NCI-H226 (cell line): Measurements from ENCODE around the gene BCOR.

ENCODE experiments used
- DNase-seq: peaks from one replicate; pipeline ENCODE4 v3.0.0-alpha.2; 2015

BCOR gene

DNA sequence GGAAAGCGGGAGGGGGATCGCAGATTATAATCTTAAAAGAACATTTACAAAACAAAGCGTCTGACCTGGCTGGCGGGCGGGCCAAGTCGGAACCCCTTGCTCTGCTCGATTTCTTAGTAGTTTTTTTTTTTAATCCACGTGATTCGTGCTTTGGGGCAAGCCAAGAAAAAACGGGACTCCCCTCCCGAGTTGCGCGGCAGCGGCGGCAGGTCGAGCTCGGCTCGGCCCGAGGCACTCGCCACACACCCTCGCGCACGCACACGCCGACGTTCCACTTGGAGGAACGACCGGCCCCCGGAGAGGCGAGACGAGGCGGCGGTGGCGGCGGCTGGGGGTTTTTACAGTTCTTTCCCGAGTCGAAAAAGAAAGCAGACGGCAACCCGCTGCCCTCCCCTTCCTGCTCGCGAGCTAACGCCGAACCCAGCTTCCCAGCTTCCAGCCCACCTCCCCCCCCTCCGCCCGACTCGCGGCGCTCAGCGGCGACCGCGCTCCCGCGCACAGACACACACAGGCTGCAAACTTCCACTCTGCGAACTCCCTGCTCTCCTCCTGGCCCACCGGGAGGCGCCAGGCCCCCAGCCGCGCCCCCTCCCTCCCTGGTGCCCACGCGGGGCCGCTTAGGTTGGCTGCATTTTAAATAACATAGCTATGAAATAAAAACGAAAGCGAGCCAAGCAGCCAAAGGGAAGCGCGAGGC lies 1.2 kb downstream of the BCOR start:
- DNase-seq: no peak

DNA sequence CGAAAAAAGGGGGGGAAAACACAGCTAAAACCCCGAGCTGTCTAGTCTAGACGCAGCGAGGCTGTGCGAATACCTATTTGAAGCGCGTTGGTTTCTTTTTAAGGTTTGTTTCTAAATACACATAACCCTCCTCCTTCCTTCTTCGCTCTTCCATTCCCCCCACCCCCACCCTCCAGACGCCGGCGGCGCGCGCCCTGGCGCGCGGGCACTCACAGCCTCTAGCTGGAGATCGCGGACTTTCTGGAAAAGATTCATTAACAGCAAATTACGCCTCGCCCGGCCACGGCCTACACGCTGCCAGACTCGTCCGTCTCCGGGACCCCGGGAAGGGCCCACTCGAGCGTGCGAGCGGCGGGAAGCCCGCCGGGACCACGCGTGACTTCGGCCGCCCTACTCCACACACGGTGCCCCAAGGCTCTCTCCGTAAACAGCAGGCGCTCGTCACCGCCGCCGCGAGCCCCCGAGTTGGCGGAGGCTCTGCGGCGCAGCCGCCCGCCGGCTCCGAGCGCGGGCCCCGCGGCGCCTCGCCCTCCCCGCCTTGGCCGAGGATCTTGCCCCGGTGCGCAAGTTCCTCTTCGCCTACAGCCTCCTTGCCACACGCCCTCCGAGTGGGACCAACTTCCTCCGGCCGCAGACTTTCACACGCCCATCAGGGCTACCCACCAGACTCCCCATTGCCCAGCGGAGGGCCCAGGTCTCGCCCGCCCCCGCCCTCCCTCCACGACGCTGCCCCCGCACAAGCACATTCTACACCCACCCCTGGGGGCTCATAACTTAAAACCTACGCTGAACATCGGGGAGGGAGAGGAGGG lies 2.0 kb downstream of the BCOR start:
- DNase-seq: peak; percentile 9

DNA sequence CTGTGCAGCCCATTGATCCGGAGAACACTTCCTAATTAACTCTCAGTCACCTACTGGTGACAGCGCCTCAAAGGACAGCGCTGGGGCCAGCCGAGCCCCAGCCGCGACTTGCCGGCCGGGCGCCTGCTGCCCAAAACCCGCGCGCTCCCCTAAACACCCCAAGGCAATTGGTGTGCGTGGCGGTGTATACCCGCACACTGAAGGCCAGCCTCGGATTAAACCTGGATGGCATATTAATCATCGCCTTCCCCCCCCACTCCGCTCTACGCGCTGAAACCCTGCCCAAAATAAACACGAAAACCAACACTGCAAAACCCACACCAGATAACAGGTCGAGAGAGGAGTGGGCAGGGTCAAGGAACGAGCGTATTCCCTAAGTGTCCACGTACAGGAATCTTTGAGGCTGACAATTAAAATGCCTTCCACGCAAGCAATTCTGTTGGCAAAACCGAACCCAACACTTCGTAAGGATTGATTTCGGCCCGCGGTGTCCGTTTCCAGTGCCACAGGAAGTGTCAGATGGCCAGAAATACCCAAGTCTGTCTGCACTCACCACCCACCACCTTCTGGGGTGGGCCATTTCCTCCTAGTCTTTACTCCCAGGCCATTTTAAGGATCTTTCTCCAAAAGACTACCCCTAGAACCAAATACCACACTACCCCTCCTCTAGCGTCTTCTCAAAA lies 2.7 kb downstream of the BCOR start:
- DNase-seq: no peak

DNA sequence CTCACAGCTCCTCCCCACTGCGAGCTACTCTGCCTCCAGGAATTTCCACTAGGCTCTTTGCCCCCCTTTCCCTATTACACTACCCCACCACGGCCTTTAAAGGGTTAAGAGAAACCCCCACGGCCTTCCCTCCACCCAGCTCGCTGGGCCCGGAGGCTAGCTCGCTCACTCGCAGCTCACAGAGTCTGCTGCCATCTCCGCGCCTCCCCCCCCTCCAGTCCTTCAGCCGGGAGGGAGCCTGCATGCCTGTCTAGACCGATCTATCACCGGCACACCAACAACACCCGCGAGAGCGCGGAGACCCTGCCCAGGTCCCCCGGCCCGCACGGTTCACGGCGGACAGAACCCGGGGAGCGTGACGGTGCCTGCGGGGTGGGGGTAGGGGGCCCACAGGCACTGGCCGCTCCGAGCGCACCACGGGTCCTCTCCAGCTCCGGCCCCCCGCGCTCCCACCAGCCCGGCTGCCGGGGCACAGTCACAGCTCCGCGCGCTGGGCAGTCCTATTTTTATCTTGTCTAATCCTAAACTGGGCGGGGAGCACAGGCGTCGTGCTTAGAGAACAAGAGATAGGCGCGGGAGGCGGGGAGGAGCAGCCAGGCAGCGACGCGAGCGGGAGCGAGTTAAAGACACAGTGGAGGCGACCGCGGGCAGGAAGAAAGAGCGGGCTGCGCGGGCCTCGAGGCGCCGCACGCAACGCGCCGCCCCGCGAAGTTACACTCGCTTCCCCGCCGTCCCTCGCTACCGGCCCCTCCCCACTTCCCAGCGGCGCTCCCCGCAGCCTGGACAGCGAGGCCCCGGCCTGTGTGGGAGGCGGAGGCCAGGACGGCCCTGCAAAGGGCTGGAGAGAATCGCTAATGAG lies 3.5 kb downstream of the BCOR start:
- peak; percentile 33 for DNase-seq

DNA sequence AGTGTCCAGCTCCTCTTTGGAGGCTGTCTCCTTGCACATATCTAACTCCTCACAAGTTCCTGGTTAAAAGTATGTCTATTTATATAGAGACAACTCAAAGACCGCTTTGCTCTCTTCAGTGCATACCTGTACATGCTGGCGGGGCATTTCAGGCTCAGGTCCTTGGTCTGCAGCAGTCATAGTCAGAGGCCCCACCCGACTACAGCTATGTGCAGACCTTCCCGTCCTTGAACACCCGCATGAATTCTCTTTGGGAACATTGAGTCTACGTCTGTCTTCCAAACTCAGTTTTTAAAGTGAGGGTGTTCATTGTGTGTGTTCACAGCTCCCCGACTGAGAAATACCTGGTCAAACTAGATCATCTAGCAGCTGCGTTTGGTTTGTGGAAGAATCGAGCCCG lies 4.2 kb downstream of the BCOR start:
- DNase-seq: no peak

DNA sequence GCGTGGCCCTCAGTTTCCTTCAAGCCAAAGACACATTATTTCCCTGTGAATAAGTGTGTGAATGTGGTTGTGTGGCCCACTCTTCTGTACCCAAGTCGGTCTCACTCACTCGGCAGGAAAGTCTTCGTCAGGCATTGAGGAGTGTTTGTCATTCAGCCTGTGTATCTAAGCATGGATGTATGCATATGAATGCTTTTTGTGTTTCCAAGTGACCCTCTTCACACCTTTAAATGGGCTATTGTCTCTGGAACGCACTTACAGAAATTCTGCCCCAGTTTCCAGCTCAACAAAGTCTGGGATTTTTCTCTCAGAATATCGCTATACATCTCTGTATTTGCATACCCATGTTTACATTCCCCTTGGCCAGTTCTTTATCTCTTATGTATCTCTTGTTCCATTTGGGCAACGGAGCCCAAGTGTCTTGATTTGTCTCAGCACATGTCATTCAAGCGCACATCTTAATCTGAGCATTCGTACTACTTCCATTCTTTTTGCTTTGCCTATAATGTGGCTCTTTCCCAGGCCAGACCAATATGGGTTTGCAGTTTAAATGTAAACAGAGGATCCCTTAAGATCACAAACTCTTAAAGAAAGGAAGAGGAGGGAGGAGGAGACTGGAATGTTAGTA lies 4.8 kb downstream of the BCOR start:
- no peak for DNase-seq

DNA sequence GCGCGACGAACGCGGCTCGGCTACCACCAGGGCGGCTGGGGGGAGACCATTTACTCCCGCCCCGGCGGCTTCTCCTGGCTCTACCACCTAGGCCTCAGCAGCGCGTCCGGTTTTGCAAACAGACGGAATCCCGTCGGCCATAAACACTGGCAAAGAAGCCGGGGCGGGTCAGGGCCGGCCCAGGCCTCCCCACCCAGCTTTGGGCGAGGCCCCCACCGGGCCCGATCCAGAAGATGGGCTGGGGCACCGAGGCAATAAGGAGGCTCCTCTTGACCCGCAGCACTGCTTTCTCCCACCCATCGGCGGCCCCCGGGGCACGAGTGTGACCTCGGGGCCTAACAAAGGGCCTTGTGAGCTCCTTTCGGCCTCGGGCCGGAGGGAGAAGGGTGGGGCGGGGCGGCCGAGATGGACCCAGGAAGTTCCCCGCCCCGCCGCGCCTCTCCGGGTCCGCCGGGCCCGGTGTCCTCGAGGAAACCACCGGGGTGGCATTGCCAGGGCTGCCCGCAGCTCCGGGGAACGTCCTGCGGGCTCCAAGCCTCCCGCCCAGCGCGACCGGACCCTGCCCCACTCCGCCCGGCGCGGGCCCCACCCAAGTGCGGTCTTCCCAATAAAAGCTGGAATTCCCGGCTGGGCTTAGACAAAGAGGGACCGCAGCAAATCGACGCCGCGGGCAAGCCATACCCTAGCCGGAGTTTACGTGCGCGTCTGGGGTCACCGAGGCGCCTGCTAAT lies 5.9 kb downstream of the BCOR start:
- no peak for DNase-seq

DNA sequence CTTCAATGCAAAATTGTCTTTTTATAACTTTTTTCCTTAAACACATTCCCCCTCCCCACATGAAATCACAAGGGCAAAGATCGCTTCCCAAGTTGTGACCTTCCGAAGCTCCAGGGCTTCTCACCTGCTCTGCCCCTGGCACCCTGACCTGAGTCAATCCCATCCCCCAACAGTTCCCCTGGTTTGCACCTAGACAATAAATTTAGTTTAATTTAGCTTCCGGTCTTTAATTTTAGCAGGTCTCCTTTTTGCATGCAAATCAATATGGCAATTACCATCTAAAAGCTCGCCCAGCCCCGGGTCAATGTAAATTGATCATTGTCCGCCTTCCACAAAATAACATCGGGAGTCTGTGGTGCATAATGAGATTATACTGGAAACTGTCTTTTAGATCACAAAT lies 6.8 kb downstream of the BCOR start:
- no peak for DNase-seq

DNA sequence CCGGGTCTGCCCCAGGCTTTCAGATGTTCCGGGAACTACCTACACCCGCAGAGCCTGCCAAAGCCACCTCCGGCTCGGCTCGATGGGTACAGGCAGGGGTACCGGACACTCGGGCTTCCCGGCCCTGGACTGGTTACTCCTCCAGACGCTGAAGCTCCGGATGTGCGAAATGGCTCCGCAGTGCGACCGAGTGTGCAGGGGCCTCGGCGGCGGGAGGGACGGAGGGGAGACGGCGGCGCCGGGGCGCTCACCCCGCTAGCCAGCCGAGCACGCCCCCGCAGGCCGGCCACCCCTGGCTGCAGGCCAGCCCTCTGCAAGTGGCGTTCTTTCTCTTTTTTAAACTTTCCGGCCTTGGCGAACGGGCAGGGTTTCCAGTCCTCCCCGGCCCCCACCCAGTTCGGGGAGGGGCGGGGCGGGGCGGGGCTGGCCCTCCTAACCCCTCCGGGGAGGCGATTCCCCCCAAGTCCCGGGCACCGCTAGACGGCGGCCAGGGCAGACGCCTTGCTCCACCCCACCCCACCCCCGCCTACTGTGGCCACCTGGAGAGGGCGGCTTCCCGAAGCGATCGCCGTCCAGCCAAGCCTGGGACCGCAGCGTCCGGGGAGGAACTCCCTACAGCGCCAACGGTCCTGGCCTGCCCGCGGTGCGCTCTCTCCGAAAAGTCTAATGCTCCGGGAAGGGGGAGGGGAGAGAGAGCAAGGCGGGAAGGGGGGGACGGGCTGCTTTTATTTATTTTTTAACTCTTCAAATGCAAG lies 7.5 kb downstream of the BCOR start:
- peak; percentile 25 for DNase-seq

DNA sequence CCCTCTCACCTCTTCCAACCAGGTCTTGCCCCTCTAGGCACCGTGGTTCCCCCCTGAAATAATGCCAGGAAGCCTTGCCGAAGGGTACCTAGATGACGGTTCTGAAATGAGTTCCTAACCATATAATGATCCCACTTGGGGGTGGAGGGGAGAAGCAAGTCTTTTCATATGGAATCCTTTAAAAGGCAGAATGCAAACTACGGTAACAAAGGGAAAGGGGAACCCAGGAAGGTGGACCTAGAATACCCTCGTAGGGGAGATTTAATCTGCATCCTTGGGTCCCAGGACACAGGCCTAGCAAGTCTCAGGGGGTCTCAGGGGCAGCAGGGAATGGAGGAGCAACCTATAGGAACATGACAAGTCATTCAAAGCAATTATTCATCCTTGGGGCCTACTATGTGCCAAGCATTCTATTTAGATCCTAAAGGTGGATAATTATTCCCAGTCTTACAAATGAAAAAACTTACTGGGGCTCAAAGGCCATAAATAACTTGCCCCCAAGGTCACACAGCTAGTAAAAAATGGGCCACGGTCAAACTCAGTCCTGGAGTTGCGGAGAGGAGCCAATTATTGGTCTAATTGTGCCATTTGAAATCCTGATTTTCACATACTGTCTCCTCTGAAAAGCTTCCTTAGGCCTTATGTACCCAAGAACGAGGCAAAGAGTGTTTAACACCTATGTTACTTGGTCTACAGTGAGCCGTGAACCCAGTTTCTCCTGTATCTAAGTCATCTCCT lies 8.8 kb downstream of the BCOR start:
- no peak for DNase-seq

DNA sequence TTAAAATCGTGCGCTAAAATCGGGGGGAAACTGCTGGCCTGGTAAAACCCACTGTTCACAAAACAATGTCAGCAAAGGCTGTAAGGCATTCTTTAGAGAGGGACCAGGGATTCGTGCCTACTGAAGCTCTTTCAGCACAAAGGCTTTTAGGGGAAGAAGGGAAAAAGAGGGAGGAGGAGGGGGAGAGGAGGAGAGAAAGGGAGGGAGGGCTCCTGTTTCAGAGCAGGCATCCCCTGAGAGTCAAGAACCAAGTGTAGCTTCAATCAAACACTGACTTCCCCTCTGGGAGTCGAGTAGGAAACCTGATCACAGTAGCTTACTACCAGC lies 9.5 kb downstream of the BCOR start:
- no peak for DNase-seq

DNA sequence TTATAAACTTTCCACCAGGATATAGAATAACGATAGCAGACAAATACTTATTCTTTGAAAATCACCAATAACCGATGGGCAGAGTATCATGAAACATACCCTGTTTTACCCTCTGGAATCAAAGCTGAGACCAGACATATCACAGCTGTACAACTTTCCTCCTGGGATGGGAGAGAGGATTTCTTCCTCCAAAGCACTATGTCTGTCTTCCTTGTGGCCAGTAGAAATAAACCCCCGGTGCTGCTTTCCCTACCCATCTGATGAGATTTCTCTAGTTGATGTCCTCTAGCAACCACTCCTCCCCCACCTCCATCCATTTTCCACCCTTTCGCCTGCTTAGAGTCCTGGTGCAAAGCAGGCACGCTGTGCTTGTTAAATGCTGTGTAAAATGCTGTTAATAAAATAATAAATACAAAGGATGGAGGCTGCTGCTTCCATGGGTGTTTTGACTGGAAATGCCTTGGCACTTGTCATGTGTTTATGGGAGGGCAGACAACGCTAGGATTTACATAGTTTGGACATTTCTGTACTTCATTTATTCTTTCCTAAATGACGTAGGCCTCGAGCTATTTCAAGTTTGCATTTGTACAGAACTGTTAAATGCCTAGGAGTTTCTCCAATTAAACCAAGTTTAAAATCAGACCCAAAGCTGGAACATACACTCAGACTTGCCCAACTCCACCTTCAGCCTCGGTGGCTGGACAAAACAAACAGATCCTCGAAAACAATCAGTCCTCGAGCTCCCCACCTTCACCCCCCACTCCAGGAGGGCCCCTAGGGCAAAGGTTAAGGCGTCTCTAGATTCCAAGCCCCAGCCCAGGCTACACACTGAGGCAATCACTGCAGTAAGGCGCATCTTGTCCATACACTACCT lies 10.1 kb downstream of the BCOR start:
- no peak for DNase-seq

DNA sequence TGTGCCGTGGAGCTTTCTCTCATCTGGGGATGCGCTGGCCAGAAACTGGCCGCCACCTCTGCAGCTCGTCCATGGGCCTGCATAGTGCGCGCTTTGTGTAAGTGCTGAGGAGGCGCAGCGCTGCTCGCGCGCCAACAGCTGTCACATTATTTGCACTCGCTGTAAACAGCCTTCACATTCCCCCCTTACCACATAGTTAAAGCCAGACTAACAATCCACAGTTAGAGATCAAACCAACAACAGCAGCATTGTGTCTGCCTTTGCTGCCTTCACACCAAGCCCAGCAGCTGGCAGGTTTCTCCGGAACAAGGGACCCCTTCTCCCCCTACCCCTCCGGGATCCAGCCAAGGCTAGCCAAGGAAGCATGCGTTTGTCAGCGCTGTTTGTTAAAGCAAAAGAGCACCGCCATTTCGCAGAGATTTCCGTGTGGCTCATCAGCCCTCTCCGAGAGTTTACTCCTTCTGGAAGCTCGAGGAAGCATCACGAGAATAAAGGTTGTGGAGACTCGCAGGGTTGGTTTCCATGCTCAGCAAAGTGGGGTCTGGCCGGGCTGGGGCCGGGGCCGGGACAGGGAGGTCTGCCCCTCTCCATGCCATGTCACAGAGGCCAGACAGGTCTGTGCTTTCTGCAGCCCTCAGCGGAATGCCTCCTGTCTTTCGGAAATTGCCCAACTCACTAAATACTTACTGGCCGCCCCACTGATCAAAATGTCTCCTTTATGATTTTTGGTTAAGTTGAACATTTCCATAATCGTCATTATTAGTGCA lies 11.0 kb downstream of the BCOR start:
- DNase-seq: no peak

DNA sequence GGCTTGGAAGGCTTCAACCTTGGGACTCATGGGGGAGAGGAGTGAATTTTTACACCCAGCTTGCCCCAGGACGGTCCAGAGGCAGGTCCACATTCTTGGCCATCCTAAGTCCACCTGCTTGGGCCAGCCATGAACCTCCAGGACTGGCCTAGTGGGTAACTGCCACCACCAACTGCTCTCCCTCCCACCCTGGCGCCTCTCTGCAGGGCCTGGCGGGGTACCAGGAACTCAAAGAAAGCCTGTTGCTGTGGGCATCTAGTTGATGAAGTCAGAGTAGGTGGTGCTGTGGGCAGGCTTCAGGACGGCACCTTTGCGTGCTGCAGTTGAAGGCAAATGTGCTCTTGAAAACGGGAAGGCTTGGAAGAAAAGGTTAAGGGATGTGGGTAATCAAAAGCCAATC lies 12.0 kb downstream of the BCOR start:
- DNase-seq: no peak

DNA sequence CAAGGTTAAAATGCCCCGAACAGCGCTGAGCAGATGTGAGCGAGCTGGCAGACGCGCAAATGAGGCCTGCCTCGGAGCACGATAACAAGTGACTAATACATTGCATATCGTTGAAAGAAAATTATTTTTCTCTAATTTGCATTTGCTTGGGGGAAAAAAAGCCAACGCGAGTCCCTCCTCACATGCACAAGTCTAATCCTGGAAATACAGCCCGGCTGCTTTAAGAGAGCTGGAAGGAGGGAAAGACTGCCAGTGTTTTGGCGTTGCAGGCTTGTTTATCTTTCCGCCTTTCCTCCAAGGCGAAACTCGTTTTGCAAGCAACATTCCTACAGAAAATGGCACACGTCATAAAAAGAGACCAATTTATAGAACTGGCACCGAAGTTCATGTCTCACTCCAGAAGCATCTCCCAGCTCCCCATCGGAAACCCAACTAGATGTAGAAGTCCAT lies 12.6 kb downstream of the BCOR start:
- DNase-seq: no peak

DNA sequence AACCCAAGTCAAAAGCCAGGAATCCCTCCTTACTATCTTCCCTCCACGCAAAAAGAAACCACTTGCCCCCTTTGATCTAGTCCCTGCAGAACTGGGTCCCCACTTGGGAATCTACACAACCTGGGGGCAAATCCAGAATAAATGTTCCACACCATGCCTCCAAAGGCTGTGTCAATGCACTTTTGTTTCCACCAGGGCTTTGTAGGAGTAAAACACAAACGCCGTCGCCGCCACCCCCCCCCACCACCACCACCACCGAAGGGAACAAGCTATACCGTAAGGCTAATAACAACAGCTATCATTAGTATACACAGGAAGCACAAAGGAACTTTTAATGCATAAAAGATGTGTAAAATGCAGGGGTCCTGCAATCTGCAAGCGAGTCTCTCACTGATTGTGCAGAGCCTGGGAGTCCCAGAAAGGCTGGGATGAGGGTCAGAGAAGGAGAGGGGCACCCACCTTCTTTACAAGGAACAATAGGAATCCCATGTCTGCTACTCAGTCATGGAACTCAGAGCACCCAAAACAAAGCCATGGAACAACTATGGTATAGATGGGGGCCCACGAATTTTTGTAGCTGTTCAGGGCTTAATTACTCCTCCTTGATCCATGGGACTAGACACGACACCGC lies 13.2 kb downstream of the BCOR start:
- no peak for DNase-seq

DNA sequence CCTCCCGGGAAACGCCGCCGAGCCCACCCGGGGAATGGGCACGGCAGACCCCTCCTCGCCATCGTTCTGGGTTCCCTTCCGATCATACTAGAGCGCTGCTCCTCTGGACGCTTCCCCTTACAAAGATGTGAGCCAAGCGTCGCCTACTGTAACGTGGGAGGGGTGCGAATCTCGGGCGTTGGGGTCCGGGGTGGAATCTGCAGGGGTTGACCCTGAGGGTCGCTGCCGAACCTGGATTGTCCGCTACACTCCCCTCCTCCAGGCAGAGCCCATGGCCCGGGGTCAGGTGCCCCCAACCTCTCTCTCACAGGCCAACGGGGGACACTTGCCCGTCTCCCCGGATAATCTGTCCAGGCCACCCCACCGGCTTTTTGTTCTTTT lies 13.8 kb downstream of the BCOR start:
- DNase-seq: no peak
